Endothelial cell of umbilical vein (primary cell): ENCODE results near the gene GOLPH3. TPM values are rescaled to one million over a fixed set of nuclear protein-coding genes. Genes with fewer than 3 reads are reported as not detected.

ENCODE experiments used
- BruUV-seq: library from RNA; stranded (reverse); fragments of 400-500 nt; replicated peaks from 2 replicates; lab custom pipeline; 2021; lab: Mats Ljungman, UMichigan
- CTCF ChIA-PET: fragments of 300-600, 350-600 bp; sonication (Branson Sonifier 250); formaldehyde crosslinking; loops from one replicate; lab custom pipeline; 2021; ENCODE audit warnings: antibody characterized with exemption, inconsistent platforms; lab: Charles Lee
- POLR2A ChIA-PET: fragments of 300-600, 350-600 bp; sonication (Branson Sonifier 250); formaldehyde crosslinking; loops from one replicate; lab custom pipeline; 2021; ENCODE audit warnings: antibody characterized with exemption, inconsistent platforms; lab: Charles Lee
- DNase-seq: peaks from one replicate; pipeline ENCODE4 v3.0.0-alpha.2; 2011; ENCODE audit warnings: low read depth, low spot score
- FAIRE-seq: peaks from 2 replicates; lab custom pipeline; 2011; peaks lifted over from hg19 to GRCh38; lab: Jason Lieb, UNC
- H2AFZ ChIP-seq: 2 replicates; pipeline ENCODE4 v1.6.0; 2012; ENCODE audit warnings: low read depth, low read length, control low read depth, inconsistent platforms
- H3K27ac ChIP-seq: 2 replicates; pipeline ENCODE4 v1.5.1; 2011; ENCODE audit warnings: low read depth, mild to moderate bottlenecking, control low read depth, low read length, moderate library complexity; ENCODE audit not compliant: insufficient read depth
- H3K27me3 ChIP-seq, 2 experiments: 2 replicates each; pipeline versions ENCODE4 v1.6.0 to v1.6.1; 2011; ENCODE audit warnings: low read length in 2 of 2, mixed read lengths in 1 of 2; ENCODE audit not compliant: control insufficient read depth in 2 of 2, insufficient read depth in 2 of 2
- H3K36me3 ChIP-seq, 2 experiments: 2 replicates in 1 of 2; 3 replicates in 1 of 2; pipeline ENCODE4 v1.5.1; 2011; ENCODE audit warnings: low read length in 2 of 2, mild to moderate bottlenecking in 1 of 2, moderate library complexity in 1 of 2; ENCODE audit not compliant: control insufficient read depth in 2 of 2, insufficient read depth in 2 of 2; ENCODE audit errors: extremely low read depth in 1 of 2
- H3K4me1 ChIP-seq: 3 replicates; pipeline ENCODE4 v1.5.1; 2011; ENCODE audit warnings: mild to moderate bottlenecking, low read length; ENCODE audit not compliant: control insufficient read depth, insufficient read depth; ENCODE audit errors: extremely low read depth
- H3K4me2 ChIP-seq: 2 replicates; pipeline ENCODE4 v1.6.1; 2011; ENCODE audit warnings: low read length, control low read depth, mixed read lengths; ENCODE audit not compliant: insufficient read depth
- H3K4me3 ChIP-seq, 3 experiments: fragments of 200-600 bp in 1 of 3; sonication (generic), shearing (Covaris generic) in 1 of 3; replicated peaks in 1 of 3; 2 replicates each; pipeline ENCODE4 v1.5.1; 2011 to 2016; ENCODE audit warnings: control low read depth in 3 of 3, low read length in 3 of 3, mild to moderate bottlenecking in 2 of 3, inconsistent platforms in 1 of 3, low read depth in 1 of 3, moderate library complexity in 1 of 3; ENCODE audit not compliant: insufficient read depth in 1 of 3
- H3K79me2 ChIP-seq: 2 replicates; pipeline ENCODE4 v1.6.0; 2012; ENCODE audit warnings: low read length, inconsistent platforms; ENCODE audit not compliant: control insufficient read depth, insufficient read depth
- H3K9ac ChIP-seq: replicated peaks from 2 replicates; pipeline ENCODE3; 2011; ENCODE audit warnings: low read length, control low read depth; ENCODE audit not compliant: insufficient read depth; ENCODE audit errors: extremely low read depth
- H3K9me1 ChIP-seq: replicated peaks from 3 replicates; pipeline ENCODE4 v1.6.0; 2011; ENCODE audit warnings: mild to moderate bottlenecking, low read length; ENCODE audit not compliant: control insufficient read depth, insufficient read depth; ENCODE audit errors: extremely low read depth
- H3K9me3 ChIP-seq: replicated peaks from 2 replicates; pipeline ENCODE4 v1.5.1; 2012; ENCODE audit warnings: low read length, inconsistent platforms; ENCODE audit not compliant: control insufficient read depth, insufficient read depth
- H4K20me1 ChIP-seq: replicated peaks from 2 replicates; pipeline ENCODE3; 2011; ENCODE audit warnings: mild to moderate bottlenecking, low read length; ENCODE audit not compliant: control insufficient read depth, insufficient read depth; ENCODE audit errors: extremely low read depth
- CTCF ChIP-seq, 2 donors: IDR thresholded peaks; 1 replicate in 1 of 2; 2 replicates in 1 of 2; pipeline ENCODE4 v1.5.1; 2011; ENCODE audit warnings: low read length in 2 of 2, mild to moderate bottlenecking in 2 of 2, moderate library complexity in 2 of 2, control low read depth in 1 of 2, inconsistent platforms in 1 of 2, low read depth in 1 of 2; ENCODE audit not compliant: insufficient read depth in 1 of 2; ENCODE audit errors: extremely low read depth in 1 of 2
- EZH2 ChIP-seq: IDR thresholded peaks from 2 replicates; pipeline ENCODE4 v1.6.1; 2012; ENCODE audit warnings: borderline replicate concordance, low read depth, mild to moderate bottlenecking, moderate library complexity, low read length, inconsistent platforms; ENCODE audit not compliant: severe bottlenecking
- FOS ChIP-seq: IDR thresholded peaks from 2 replicates; pipeline ENCODE4 v1.6.1; 2011; ENCODE audit warnings: mild to moderate bottlenecking, low read length, moderate library complexity, borderline replicate concordance; ENCODE audit not compliant: insufficient read depth
- GATA2 ChIP-seq: IDR thresholded peaks from 2 replicates; pipeline ENCODE4 v1.7.0; 2011; ENCODE audit warnings: low read depth, mild to moderate bottlenecking, moderate library complexity, mixed read lengths, low read length; ENCODE audit not compliant: insufficient read length, insufficient read depth
- JUN ChIP-seq: IDR thresholded peaks from 2 replicates; pipeline ENCODE4 v1.6.1; 2011; ENCODE audit warnings: borderline replicate concordance, low read depth; ENCODE audit not compliant: insufficient read length, insufficient read depth
- MYC ChIP-seq: IDR thresholded peaks from one replicate; pipeline ENCODE4 v1.6.1; 2011; ENCODE audit warnings: mild to moderate bottlenecking, low read depth, low read length
- POLR2A ChIP-seq: IDR thresholded peaks from 2 replicates; pipeline ENCODE4 v1.6.1; 2012; ENCODE audit warnings: low read depth, mild to moderate bottlenecking, control low read depth, low read length
- POLR2AphosphoS5 ChIP-seq: IDR thresholded peaks from 2 replicates; pipeline ENCODE4 v1.6.1; 2012; ENCODE audit warnings: low read depth, mild to moderate bottlenecking, control low read depth, low read length, moderate library complexity; ENCODE audit not compliant: insufficient read depth
- dilution Hi-C: fragments of 300-500 bp; cut with MboI; formaldehyde crosslinking; loops from one replicate; pipeline ENCODE4 v1.15.0; 2019; ENCODE audit warnings: low sequenced_read_pairs; ENCODE audit not compliant: extremely low pct_ligation_motif_present
- intact Hi-C: fragments of 100-400 bp; cut with micrococcal nuclease; formaldehyde crosslinking; loops from one replicate; pipeline ENCODE4 v1.10.0; 2022
- polyA plus RNA-seq, 4 experiments: library from polyadenylated mRNA; depleted of rRNA in 3 of 4; stranded (reverse) in 3 of 4; unstranded in 1 of 4; fragments of >200 nt; gene quantifications; 2 replicates each; pipeline versions ENCODE4 v1.2.1 to v1.2.3, GENCODE V29; 2011 to 2012; ENCODE audit warnings: missing spikeins in 1 of 4
- total RNA-seq: library from RNA; stranded (reverse); gene quantifications from 2 replicates; pipeline ENCODE4 v1.2.3, GENCODE V29; 2021
- TF ChIP-seq, protein P1 (sequence below): IDR thresholded peaks from 2 replicates; pipeline ENCODE4 v1.6.1; 2011; ENCODE audit not compliant: insufficient read depth, insufficient read length

Gene GOLPH3
- total and polyA plus RNA-seq, 2 donors (not counting 3 experiments of a cell fraction or from before 2014, with no cell fraction given): 38.1 to 70.2 TPM

DNA sequence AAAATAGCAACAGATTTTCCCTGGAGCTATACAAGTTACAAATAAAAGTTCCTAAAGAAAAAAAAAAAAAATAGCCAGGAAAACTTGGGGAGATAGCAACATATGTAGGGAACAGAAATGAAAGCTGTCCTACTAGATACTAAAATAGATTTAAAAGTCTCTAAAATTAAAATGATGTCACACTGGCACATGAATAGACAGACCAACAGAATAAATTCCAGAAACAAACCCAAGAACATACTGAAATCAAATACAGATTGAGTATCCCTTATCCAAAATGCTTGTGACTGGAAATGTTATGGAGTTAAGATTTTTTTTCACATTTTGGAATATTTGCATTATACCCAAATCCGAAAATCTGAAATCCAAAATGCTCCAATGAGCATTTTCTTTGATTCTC, 23.8 kb downstream of the GOLPH3 start:
- POLR2A ChIA-PET: no interaction called here
- Histone ChIP-seq H3K36me3 (peaks cover 0 to 2% of the 10 kb centered on the region in 2 experiments), H3K27me3 (no peaks in the 10 kb centered on the region), H3K27ac (no peak overlapping the region), H3K4me3 (no peak overlapping the region), H3K9me1 (no peaks in the 10 kb centered on the region), H2AFZ (no peak overlapping the region), H3K4me1 (peaks cover 10% of the 10 kb centered on the region), H3K4me2 (no peak overlapping the region), H3K9me3 (no peaks in the 10 kb centered on the region), H4K20me1 (peaks cover 18% of the 10 kb centered on the region), H3K9ac (no peak overlapping the region), H3K79me2 (peaks cover 100% of the 10 kb centered on the region)
- dilution Hi-C loops (no loop called here), intact Hi-C loops (no loop called here)
- FAIRE-seq: no peak
- DNase-seq: no peak
- TF ChIP-seq, protein P1, sequence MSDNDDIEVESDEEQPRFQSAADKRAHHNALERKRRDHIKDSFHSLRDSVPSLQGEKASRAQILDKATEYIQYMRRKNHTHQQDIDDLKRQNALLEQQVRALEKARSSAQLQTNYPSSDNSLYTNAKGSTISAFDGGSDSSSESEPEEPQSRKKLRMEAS: no peak
- no peak for TF ChIP-seq MYC
- TF ChIP-seq JUN: no peak
- TF ChIP-seq GATA2: no peak
- no peak for TF ChIP-seq POLR2AphosphoS5
- TF ChIP-seq POLR2A: no peak
- no peak for TF ChIP-seq EZH2
- TF ChIP-seq CTCF (IDR thresholded peaks at IDR 0.05; ENCODE audit: extremely low read depth in 1 of 2, insufficient read depth in 1 of 2, low read depth in 1 of 2, low read length in 2 of 2): no peak
- TF ChIP-seq FOS: no peak
- no TSS peak for BruUV-seq
- CTCF ChIA-PET: no interaction called here
